ENCODE results near the gene ETV5. TPM values are rescaled to one million over a fixed set of nuclear protein-coding genes. Genes with fewer than 3 reads are reported as not detected.
"Not testable (repeated sequence)": the region's sequence is repeated elsewhere in the genome, so short reads cannot be mapped to it uniquely, and the experiment has no call there.

The ETV5 gene
- total RNA-seq, 4 donors from 2014 or later, result 6.6 to 12.4 (median 9.5) TPM

DNA sequence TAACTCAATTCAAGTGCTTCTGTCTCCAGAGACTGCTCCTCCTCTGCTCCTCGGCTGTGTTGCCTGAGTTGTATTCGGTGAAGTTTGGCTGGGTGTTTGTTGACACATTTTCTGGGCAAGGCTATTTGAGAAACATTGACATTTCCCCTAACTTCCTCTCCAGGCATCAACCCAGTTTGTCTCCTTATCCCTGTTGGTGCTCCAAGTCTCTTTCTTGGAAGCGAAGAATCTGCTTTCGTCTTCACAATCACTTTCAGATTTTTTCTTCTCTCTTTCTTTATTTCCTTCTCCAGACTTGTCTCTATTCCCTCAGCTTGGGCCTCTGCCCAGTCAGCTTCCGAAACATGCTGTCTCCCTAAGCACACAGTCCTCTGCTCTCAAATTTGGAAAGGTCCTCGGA is 84.7 kb downstream of the ETV5 start:
- Histone ChIP-seq H3K4me3 (peak overlapping the region; percentile 4 to 7 (median 5)), H3K4me1 (peaks cover 0 to 17% (median 4%) of the 10 kb centered on the region in 4 donors), H3K27ac (replicated peaks in 1 of 4) (peak overlapping the region in 3 of 4 donors; percentile 22 to 55 (median 31)), H3K9me3 (no peaks in the 10 kb centered on the region), H3K36me3 (no peaks in the 10 kb centered on the region), H3K27me3 (no peaks in the 10 kb centered on the region)
- peak; percentile 87 for DNase-seq (ENCODE audit: extremely low spot score)
- TF ChIP-seq POLR2A (IDR thresholded peaks at IDR 0.05; ENCODE audit: low read depth), result no peak
- TF ChIP-seq, protein P1, sequence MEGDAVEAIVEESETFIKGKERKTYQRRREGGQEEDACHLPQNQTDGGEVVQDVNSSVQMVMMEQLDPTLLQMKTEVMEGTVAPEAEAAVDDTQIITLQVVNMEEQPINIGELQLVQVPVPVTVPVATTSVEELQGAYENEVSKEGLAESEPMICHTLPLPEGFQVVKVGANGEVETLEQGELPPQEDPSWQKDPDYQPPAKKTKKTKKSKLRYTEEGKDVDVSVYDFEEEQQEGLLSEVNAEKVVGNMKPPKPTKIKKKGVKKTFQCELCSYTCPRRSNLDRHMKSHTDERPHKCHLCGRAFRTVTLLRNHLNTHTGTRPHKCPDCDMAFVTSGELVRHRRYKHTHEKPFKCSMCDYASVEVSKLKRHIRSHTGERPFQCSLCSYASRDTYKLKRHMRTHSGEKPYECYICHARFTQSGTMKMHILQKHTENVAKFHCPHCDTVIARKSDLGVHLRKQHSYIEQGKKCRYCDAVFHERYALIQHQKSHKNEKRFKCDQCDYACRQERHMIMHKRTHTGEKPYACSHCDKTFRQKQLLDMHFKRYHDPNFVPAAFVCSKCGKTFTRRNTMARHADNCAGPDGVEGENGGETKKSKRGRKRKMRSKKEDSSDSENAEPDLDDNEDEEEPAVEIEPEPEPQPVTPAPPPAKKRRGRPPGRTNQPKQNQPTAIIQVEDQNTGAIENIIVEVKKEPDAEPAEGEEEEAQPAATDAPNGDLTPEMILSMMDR (IDR thresholded peaks at IDR 0.05), result no peak
- no peak for TF ChIP-seq EP300 (IDR thresholded peaks at IDR 0.05)
- TF ChIP-seq POLR2AphosphoS5 (IDR thresholded peaks at IDR 0.05), result no peak
- intact Hi-C loops (cut with DNase I), result no loop called here
- 38% methylated on average over 6 of the region's 6 CpGs for WGBS

DNA sequence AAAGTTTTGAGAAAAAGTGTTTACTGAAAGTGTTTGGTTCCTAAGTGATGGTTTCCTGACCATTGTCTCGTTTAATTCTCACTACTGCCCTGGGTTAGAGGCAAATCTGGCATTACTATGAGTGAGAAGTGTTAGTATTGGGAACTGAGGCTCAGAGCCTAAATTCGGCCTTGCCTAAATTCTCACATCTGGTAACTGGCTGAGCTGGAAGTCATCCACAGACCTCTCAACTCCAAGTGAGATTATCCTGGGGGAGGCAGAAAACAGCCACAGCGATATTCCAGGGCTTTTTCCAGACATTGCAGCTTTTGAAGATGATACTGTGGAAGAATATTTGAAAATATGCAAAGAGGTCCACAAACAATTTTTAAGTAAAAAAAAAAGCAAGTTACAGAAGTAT is 86.0 kb downstream of the ETV5 start:
- no peaks in the 10 kb centered on the region for H3K27me3 ChIP-seq
- peaks cover 0 to 17% (median 4%) of the 10 kb centered on the region in 4 donors for H3K4me1 ChIP-seq
- no peak for TF ChIP-seq POLR2A (IDR thresholded peaks at IDR 0.05; ENCODE audit: low read depth)
- TF ChIP-seq EP300 (IDR thresholded peaks at IDR 0.05), result no peak
- TF ChIP-seq, protein P1 (IDR thresholded peaks at IDR 0.05), result no peak
- no peak for TF ChIP-seq POLR2AphosphoS5 (IDR thresholded peaks at IDR 0.05)
- no peak overlapping the region for H3K27ac ChIP-seq (replicated peaks in 1 of 4)
- no peak overlapping the region for H3K4me3 ChIP-seq
- DNase-seq (ENCODE audit: extremely low spot score), result peak; percentile 47
- H3K36me3 ChIP-seq, result no peaks in the 10 kb centered on the region
- intact Hi-C loops (cut with DNase I), result no loop called here
- no peaks in the 10 kb centered on the region for H3K9me3 ChIP-seq
- 76% methylated on average over 3 of the region's 3 CpGs for WGBS

DNA sequence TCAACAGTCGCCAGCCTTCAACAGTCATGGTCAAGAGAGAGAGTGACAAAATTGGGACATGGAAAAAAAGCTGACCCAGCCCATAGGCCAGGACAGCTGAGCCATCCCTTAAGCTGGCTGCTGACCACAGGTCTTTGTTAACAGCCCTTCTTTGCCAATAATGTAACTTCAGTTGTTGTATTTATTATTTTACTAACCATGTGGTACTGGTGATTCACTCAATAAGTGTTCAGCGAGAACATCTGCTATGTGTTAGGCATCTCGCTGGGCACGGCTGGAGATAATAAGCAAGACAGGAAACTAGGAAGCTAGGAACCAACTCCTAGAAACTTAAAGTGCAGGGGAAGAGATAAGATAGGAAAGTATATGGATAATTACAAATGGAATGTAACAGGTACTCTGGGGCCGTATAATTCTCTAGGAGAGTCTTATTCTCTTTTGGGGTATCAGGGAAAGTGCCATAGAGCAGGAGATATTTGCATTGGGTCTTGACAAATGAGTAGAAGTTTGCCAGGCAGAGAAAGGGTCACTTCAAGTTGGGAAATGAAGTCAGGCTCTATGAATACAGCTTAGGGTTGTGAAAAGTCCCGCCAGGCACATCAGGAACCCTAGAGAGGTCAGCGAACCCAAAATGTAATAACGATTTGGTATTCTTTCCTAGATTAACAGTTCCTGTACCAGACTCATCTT is 87.1 kb downstream of the ETV5 start:
- Histone ChIP-seq H3K4me3 (no peak overlapping the region), H3K9me3 (peaks cover 0 to under 1% (median 0%) of the 10 kb centered on the region in 4 donors), H3K27ac (replicated peaks in 1 of 4) (no peak overlapping the region), H3K36me3 (no peaks in the 10 kb centered on the region), H3K4me1 (peaks cover 0 to 17% (median 4%) of the 10 kb centered on the region in 4 donors), H3K27me3 (no peaks in the 10 kb centered on the region)
- TF ChIP-seq, protein P1 (IDR thresholded peaks at IDR 0.05), result no peak
- TF ChIP-seq EP300 (IDR thresholded peaks at IDR 0.05), result no peak
- no peak for TF ChIP-seq POLR2AphosphoS5 (IDR thresholded peaks at IDR 0.05)
- TF ChIP-seq POLR2A (IDR thresholded peaks at IDR 0.05; ENCODE audit: low read depth), result no peak
- intact Hi-C loops (cut with DNase I), result no loop called here
- no peak for DNase-seq (ENCODE audit: extremely low spot score)
- WGBS, result 82% methylated on average over 8 of the region's 8 CpGs

DNA sequence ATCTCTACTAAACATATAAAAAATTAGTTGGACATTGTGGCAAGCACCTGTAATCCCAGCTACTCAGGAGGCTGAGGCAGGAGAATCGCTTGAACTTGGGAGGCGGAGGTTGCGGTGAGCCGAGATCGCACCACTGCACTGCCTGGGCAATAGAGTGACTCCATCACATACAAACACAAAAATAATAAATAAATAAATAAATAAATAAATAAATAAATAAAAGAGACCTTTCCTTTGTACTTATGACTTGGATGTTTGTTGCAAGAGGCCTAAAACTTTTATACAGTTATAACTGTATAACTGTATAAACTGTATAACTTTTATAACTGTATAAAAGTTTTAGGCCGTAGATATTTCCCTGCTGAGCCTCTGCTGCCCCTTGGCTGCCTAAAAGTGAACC is 87.6 kb downstream of the ETV5 start:
- H3K4me1 ChIP-seq, result peaks cover 0 to 17% (median 4%) of the 10 kb centered on the region in 4 donors
- H3K27me3 ChIP-seq; DNase-seq (ENCODE audit: extremely low spot score); H3K4me3 ChIP-seq; H3K9me3 ChIP-seq; intact Hi-C loops (cut with DNase I); H3K36me3 ChIP-seq; H3K27ac ChIP-seq (replicated peaks in 1 of 4): not testable (repeated sequence)
- WGBS, result 98% methylated on average over 6 of the region's 6 CpGs

DNA sequence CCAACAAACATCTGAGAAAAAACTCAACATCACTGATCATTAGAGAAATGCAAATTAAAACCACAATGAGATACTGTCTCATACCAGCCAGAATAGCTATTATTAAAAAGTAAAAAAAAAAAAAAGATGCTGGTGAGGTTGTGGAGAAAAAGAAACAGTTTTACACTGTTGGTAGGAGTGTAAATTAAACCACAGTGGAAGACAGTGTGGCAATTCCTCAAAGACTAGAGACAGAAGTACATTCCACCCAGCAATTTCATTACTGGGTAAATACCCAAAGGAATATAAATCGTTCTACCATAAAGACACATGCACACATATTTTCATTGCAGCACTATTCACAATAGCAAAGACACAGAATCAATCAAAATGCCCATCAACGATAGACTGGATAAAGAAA is 89.6 kb downstream of the ETV5 start:
- H3K4me3 ChIP-seq; DNase-seq (ENCODE audit: extremely low spot score); intact Hi-C loops (cut with DNase I); H3K36me3 ChIP-seq; H3K9me3 ChIP-seq; H3K27me3 ChIP-seq; H3K27ac ChIP-seq (replicated peaks in 1 of 4); H3K4me1 ChIP-seq: not testable (repeated sequence)
- 83% methylated on average over 2 of the region's 2 CpGs for WGBS

DNA sequence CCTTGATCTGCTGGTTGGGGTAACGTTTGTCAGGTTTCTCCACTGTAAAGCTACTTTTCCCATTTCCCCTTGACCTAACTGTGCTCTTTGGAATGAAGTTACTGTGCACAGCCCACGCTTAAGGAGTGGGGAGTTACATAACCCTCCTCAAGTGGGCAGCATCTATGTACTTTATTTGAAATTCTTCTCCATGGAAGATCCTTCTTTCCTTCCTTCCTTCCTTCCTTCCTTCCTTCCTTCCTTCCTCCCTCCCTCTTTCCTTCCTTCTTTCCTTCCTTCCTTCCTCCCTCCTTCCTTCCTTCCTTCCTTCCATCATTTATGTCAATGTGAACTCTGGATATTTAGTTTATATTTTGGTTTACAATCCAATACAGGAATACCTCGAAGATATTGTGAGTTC is 94.0 kb downstream of the ETV5 start:
- Histone ChIP-seq H3K4me3 (no peak overlapping the region), H3K9me3 (peaks cover 0 to 7% (median 0%) of the 10 kb centered on the region in 4 donors), H3K36me3 (no peaks in the 10 kb centered on the region), H3K27ac (replicated peaks in 1 of 4) (no peak overlapping the region), H3K27me3 (no peaks in the 10 kb centered on the region), H3K4me1 (no peaks in the 10 kb centered on the region)
- intact Hi-C loops (cut with DNase I), result no loop called here
- TF ChIP-seq EP300 (IDR thresholded peaks at IDR 0.05) (no peak), POLR2A (IDR thresholded peaks at IDR 0.05; ENCODE audit: low read depth) (no peak), POLR2AphosphoS5 (IDR thresholded peaks at IDR 0.05) (no peak)
- TF ChIP-seq, protein P1 (IDR thresholded peaks at IDR 0.05), result no peak
- WGBS, result 77% methylated on average over 3 of the region's 3 CpGs
- no peak for DNase-seq (ENCODE audit: extremely low spot score)
